Trophoblast cell (in vitro differentiated cells and primary cell): Measurements from ENCODE around the gene ADPRS.

Experiments
- DNase-seq, 2 donors: peaks; one replicate each; pipeline ENCODE4 v3.0.0-alpha.2; 2016
- H2AFZ ChIP-seq: 2 replicates; pipeline ENCODE4 v1.6.1; 2013; ENCODE audit warnings: low read length, moderate library complexity, mild to moderate bottlenecking; ENCODE audit not compliant: insufficient read depth, poor library complexity
- H2AK5ac ChIP-seq: 2 replicates; pipeline ENCODE4 v1.6.1; 2013; ENCODE audit warnings: mild to moderate bottlenecking, low read length
- H2BK120ac ChIP-seq: 2 replicates; pipeline ENCODE4 v1.6.1; 2013; ENCODE audit warnings: low read length, mild to moderate bottlenecking, moderate library complexity; ENCODE audit not compliant: insufficient read depth, poor library complexity
- H2BK12ac ChIP-seq: 2 replicates; pipeline ENCODE4 v1.6.1; 2013; ENCODE audit warnings: mild to moderate bottlenecking, low read length, moderate library complexity
- H2BK5ac ChIP-seq: 2 replicates; pipeline ENCODE4 v1.6.1; 2013; ENCODE audit warnings: low read length, low read depth, moderate library complexity, mild to moderate bottlenecking; ENCODE audit not compliant: poor library complexity
- H3K14ac ChIP-seq: 2 replicates; pipeline ENCODE4 v1.6.1; 2013; ENCODE audit warnings: mild to moderate bottlenecking, low read length
- H3K18ac ChIP-seq: 2 replicates; pipeline ENCODE4 v1.6.1; 2013; ENCODE audit warnings: mild to moderate bottlenecking, low read length
- H3K23ac ChIP-seq: 2 replicates; pipeline ENCODE4 v1.6.1; 2013; ENCODE audit warnings: low read length
- H3K27ac ChIP-seq: 2 replicates; pipeline ENCODE4 v1.5.1; 2013; ENCODE audit warnings: low read depth, mild to moderate bottlenecking, inconsistent platforms, low read length, moderate library complexity
- H3K27me3 ChIP-seq: 2 replicates; pipeline ENCODE4 v1.6.1; 2013; ENCODE audit warnings: inconsistent platforms, mild to moderate bottlenecking, low read length, moderate library complexity; ENCODE audit not compliant: insufficient read depth
- H3K36me3 ChIP-seq, 2 experiments: 1 replicate in 1 of 2; 2 replicates in 1 of 2; pipeline ENCODE4 v1.6.1; 2013; ENCODE audit warnings: low read length in 2 of 2, mild to moderate bottlenecking in 2 of 2, moderate library complexity in 1 of 2; ENCODE audit not compliant: insufficient read depth in 2 of 2, control insufficient read depth in 1 of 2
- H3K4ac ChIP-seq: 2 replicates; pipeline ENCODE4 v1.6.1; 2013; ENCODE audit warnings: low read depth, mild to moderate bottlenecking, low read length, moderate library complexity
- H3K4me1 ChIP-seq, 2 experiments: 1 replicate in 1 of 2; 2 replicates in 1 of 2; pipeline ENCODE4 v1.6.1; 2013; ENCODE audit warnings: low read length in 2 of 2, mild to moderate bottlenecking in 2 of 2, moderate library complexity in 1 of 2; ENCODE audit not compliant: insufficient read depth in 2 of 2, control insufficient read depth in 1 of 2
- H3K4me2 ChIP-seq: 2 replicates; pipeline ENCODE4 v1.6.1; 2013; ENCODE audit warnings: inconsistent platforms, mild to moderate bottlenecking, low read length, moderate library complexity
- H3K4me3 ChIP-seq: 2 replicates; pipeline ENCODE4 v1.5.1; 2013; ENCODE audit warnings: mild to moderate bottlenecking, low read depth, low read length, inconsistent platforms
- H3K79me1 ChIP-seq: one replicate; pipeline ENCODE4 v1.6.1; 2013; ENCODE audit warnings: low read length
- H3K79me2 ChIP-seq: 2 replicates; pipeline ENCODE4 v1.6.1; 2013; ENCODE audit warnings: low read length, mild to moderate bottlenecking; ENCODE audit not compliant: control insufficient read depth, insufficient read depth, poor library complexity
- H3K9ac ChIP-seq: 2 replicates; pipeline ENCODE4 v1.6.1; 2013; ENCODE audit warnings: mild to moderate bottlenecking, low read length
- H3K9me3 ChIP-seq: 2 replicates; pipeline ENCODE4 v1.6.1; 2013; ENCODE audit warnings: low read depth, mild to moderate bottlenecking, control low read depth, inconsistent platforms, low read length; ENCODE audit not compliant: insufficient read depth
- H4K12ac ChIP-seq: 2 replicates; pipeline ENCODE4 v1.6.1; 2013; ENCODE audit warnings: low read depth, mild to moderate bottlenecking, low read length, moderate library complexity
- H4K8ac ChIP-seq: 2 replicates; pipeline ENCODE4 v1.6.1; 2013; ENCODE audit warnings: low read depth, mild to moderate bottlenecking, low read length, moderate library complexity
- H4K91ac ChIP-seq: one replicate; pipeline ENCODE4 v1.6.1; 2013; ENCODE audit warnings: low read depth, mild to moderate bottlenecking, low read length, moderate library complexity
- WGBS: extraction: QIAGEN DNeasy Blood & Tissue Kit; methylation state at CpG from one replicate; pipeline ENCODE4 v1.1.7; 2013; ENCODE audit warnings: missing lambda C conversion rate; ENCODE audit not compliant: insufficient read length, insufficient coverage; ENCODE audit errors: extremely low coverage; 5-methylcytosine and 5-hydroxymethylcytosine counted together

ADPRS gene

DNA sequence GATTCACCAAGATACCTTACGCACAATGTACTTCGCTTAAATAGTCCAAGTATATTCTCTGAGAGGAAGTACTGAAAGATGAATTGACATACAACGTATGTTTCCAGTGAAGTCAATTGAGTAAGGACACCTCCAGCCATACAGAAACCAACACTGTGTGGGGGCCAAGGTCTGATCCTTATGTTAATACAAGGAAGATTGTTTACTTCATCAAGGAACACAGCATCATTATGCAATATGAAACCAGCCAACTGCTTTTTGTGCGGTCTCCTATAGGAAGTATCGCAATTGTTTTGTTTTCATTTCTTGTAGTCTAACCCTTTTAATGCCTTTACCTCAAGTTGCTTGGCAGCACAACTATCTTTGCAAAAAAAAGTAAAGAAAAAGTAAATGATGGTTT is 33.0 kb upstream of the ADPRS start:
- no peak overlapping the region for H3K14ac ChIP-seq
- no peak overlapping the region for H4K8ac ChIP-seq
- H4K91ac ChIP-seq = no peak overlapping the region
- no peaks in the 10 kb centered on the region for H3K27me3 ChIP-seq
- no peak overlapping the region for H2BK120ac ChIP-seq
- H3K9me3 ChIP-seq = no peaks in the 10 kb centered on the region
- no peak overlapping the region for H3K18ac ChIP-seq
- H3K79me1 ChIP-seq = no peaks in the 10 kb centered on the region
- WGBS = no CpG with 5 or more reads among the region's 5 CpGs
- no peak overlapping the region for H2BK5ac ChIP-seq
- no peak overlapping the region for H3K23ac ChIP-seq
- H3K4me2 ChIP-seq = no peak overlapping the region
- no peak overlapping the region for H2AFZ ChIP-seq
- H3K4me1 ChIP-seq = no peaks in the 10 kb centered on the region
- DNase-seq = no peak
- no peaks in the 10 kb centered on the region for H3K79me2 ChIP-seq
- H2BK12ac ChIP-seq = no peak overlapping the region
- H3K4ac ChIP-seq = no peak overlapping the region
- H3K27ac ChIP-seq = no peak overlapping the region
- H2AK5ac ChIP-seq = no peak overlapping the region
- H3K36me3 ChIP-seq = peaks cover 3 to 4% of the 10 kb centered on the region in 2 experiments
- no peak overlapping the region for H4K12ac ChIP-seq
- no peak overlapping the region for H3K4me3 ChIP-seq
- no peak overlapping the region for H3K9ac ChIP-seq

DNA sequence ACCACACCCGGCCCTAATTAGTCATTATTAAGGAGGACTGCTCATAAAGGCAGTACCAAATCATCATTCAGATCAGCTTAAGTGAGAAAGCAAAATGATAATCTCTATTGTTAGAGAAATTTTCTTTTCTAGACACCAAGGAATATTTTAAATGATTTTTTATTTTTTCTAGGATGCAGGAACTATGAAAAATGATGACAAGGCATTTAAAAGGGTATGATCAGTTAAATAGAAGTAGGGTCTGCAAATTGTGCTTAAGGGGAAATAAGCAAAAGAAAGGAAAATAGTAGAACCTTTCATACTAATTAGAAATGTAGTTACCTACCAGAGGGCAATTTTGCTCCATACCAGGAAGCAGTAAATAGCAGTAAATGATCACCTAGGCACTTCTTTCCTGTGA is 26.4 kb upstream of the ADPRS start:
- Histone ChIP-seq H3K9me3 (no peaks in the 10 kb centered on the region), H3K79me2 (no peaks in the 10 kb centered on the region), H3K9ac (no peak overlapping the region), H3K79me1 (no peaks in the 10 kb centered on the region), H3K36me3 (peaks cover 0 to 3% of the 10 kb centered on the region in 2 experiments), H4K8ac (no peak overlapping the region), H3K27ac (no peak overlapping the region), H3K27me3 (no peaks in the 10 kb centered on the region), H2BK120ac (no peak overlapping the region), H2BK5ac (no peak overlapping the region), H4K12ac (no peak overlapping the region), H2BK12ac (no peak overlapping the region), H3K4me2 (no peak overlapping the region), H3K4ac (no peak overlapping the region), H3K4me3 (no peak overlapping the region), H3K23ac (no peak overlapping the region), H3K18ac (no peak overlapping the region), H3K14ac (no peak overlapping the region), H2AFZ (no peak overlapping the region), H3K4me1 (no peaks in the 10 kb centered on the region), H2AK5ac (no peak overlapping the region), H4K91ac (no peak overlapping the region)
- DNase-seq = no peak
- no CpG with 5 or more reads among the region's 1 CpG for WGBS

DNA sequence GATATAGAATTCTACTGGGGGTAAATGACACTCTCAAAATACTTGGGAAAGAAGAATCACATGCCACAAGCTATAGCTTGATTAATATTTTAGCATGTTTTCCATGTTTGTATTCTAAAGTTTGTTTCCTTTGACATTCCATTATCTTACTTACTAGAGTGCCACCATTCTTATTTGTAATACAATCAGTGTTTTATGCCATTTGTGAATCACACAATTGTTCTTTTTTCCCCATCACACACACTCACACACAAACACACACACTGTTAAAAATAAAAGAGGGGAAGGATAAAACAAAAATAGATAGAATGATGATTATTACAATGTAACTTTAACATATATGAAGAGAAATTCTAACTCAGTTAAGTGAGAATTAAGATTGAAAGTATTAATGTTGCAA is 20.8 kb upstream of the ADPRS start:
- Histone ChIP-seq H2BK5ac (no peak overlapping the region), H3K9ac (no peak overlapping the region), H3K4me1 (peaks cover 1 to 3% of the 10 kb centered on the region in 2 experiments), H3K79me2 (no peaks in the 10 kb centered on the region), H3K4me3 (no peak overlapping the region), H2AFZ (no peak overlapping the region), H2BK120ac (no peak overlapping the region), H4K91ac (no peak overlapping the region), H2AK5ac (no peak overlapping the region), H3K27me3 (no peaks in the 10 kb centered on the region), H3K18ac (no peak overlapping the region), H3K4me2 (no peak overlapping the region), H3K79me1 (no peaks in the 10 kb centered on the region), H4K8ac (no peak overlapping the region), H3K14ac (no peak overlapping the region), H2BK12ac (no peak overlapping the region), H3K4ac (no peak overlapping the region), H3K9me3 (no peaks in the 10 kb centered on the region), H4K12ac (no peak overlapping the region), H3K27ac (no peak overlapping the region), H3K23ac (no peak overlapping the region), H3K36me3 (peaks cover 0 to 3% of the 10 kb centered on the region in 2 experiments)
- no peak for DNase-seq

DNA sequence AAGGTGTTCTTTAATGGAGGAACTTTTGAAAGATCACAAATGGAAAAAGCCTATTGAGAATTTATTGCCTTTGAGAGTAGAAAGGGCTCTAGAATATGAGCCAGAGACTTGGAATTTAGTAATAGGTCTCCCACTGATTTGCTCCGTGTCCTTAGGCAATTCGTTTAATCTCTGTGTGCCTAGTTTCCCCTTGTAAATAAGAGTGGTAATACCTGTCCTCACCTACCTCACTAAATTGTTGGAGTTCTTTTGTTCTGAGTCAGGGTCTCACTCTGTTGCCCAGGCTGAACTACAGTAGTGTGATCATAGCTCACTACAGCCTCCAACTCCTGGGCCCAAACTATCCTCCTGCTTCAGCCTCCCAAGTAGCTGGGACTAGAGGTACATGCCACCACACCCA is 19.8 kb upstream of the ADPRS start:
- no peak overlapping the region for H3K23ac ChIP-seq
- H3K14ac ChIP-seq = no peak overlapping the region
- H3K4me1 ChIP-seq = peaks cover 1 to 3% of the 10 kb centered on the region in 2 experiments
- no peak overlapping the region for H3K4ac ChIP-seq
- H3K4me2 ChIP-seq = no peak overlapping the region
- H3K4me3 ChIP-seq = no peak overlapping the region
- H3K9me3 ChIP-seq = no peaks in the 10 kb centered on the region
- no peak overlapping the region for H2BK5ac ChIP-seq
- no peak overlapping the region for H3K18ac ChIP-seq
- no peak overlapping the region for H2AFZ ChIP-seq
- H3K9ac ChIP-seq = no peak overlapping the region
- H3K79me1 ChIP-seq = no peaks in the 10 kb centered on the region
- H2BK12ac ChIP-seq = no peak overlapping the region
- DNase-seq = peak; percentile 84 to 97
- H2AK5ac ChIP-seq = no peak overlapping the region
- no CpG with 5 or more reads among the region's 2 CpGs for WGBS
- no peak overlapping the region for H3K27ac ChIP-seq
- no peaks in the 10 kb centered on the region for H3K27me3 ChIP-seq
- no peaks in the 10 kb centered on the region for H3K79me2 ChIP-seq
- H4K12ac ChIP-seq = no peak overlapping the region
- no peak overlapping the region for H2BK120ac ChIP-seq
- H4K8ac ChIP-seq = no peak overlapping the region
- no peak overlapping the region for H4K91ac ChIP-seq
- H3K36me3 ChIP-seq = peaks cover 0 to under 1% of the 10 kb centered on the region in 2 experiments
